ENCODE results near the gene SLC16A10.

- TF ChIP-seq CTCF (IDR thresholded peaks at IDR 0.05): no peak
- TF ChIP-seq EP300 (IDR thresholded peaks at IDR 0.05; ENCODE audit: low read depth): no peak
Observed at GRCh38 chr6:111121789-111122350, 34.6 kb downstream of the SLC16A10 start.
